CD4-positive, alpha-beta T cell (primary cell): ENCODE data around the gene ARPC5. TPM values are rescaled to one million over a fixed set of nuclear protein-coding genes. Genes with fewer than 3 reads are reported as not detected.

ENCODE experiments used
- ATAC-seq: fragments of 200-7000 bp; cut with Tn5 transposase; one replicate; pipeline ENCODE4 v1.10.0; 2022; ENCODE audit warnings: mild to moderate bottlenecking; ENCODE audit not compliant: poor library complexity
- CTCF ChIA-PET: fragments of 350-600 bp; sonication (Branson Sonifier 250); formaldehyde crosslinking; loops from one replicate; lab custom pipeline; 2021; ENCODE audit warnings: antibody characterized with exemption, inconsistent platforms; lab: Charles Lee
- POLR2A ChIA-PET: fragments of 350-600 bp; sonication (Branson Sonifier 250); formaldehyde crosslinking; loops from one replicate; lab custom pipeline; 2021; ENCODE audit warnings: antibody characterized with exemption, inconsistent platforms; lab: Charles Lee
- DNase-seq, 14 experiments: peaks; one replicate each; pipeline ENCODE4 v3.0.0-alpha.2; 2013 to 2020; ENCODE audit warnings: mixed read lengths in 2 of 14
- H3K27ac ChIP-seq, 2 donors: one replicate each; pipeline versions ENCODE4 v1.5.1 to v1.7.0; 2013; ENCODE audit warnings: low read length in 2 of 2, low read depth in 1 of 2, mild to moderate bottlenecking in 1 of 2
- H3K27me3 ChIP-seq, 2 experiments: 1 replicate in 1 of 2; 2 replicates in 1 of 2; pipeline versions ENCODE4 v1.6.1 to v1.7.0; 2013; ENCODE audit warnings: low read length in 2 of 2, control low read depth in 1 of 2, mild to moderate bottlenecking in 1 of 2, moderate library complexity in 1 of 2; ENCODE audit not compliant: insufficient read depth in 2 of 2, control insufficient read depth in 1 of 2
- H3K36me3 ChIP-seq: one replicate; pipeline ENCODE4 v1.6.1; 2013; ENCODE audit warnings: low read length, control low read depth; ENCODE audit not compliant: insufficient read depth
- H3K4me1 ChIP-seq: one replicate; pipeline ENCODE4 v1.6.1; 2013; ENCODE audit warnings: low read length, control low read depth; ENCODE audit not compliant: insufficient read depth
- H3K4me3 ChIP-seq: one replicate; pipeline ENCODE4 v1.5.1; 2013; ENCODE audit warnings: mild to moderate bottlenecking, low read length, moderate library complexity
- H3K9me3 ChIP-seq, 2 experiments: 1 replicate in 1 of 2; 2 replicates in 1 of 2; pipeline versions ENCODE4 v1.6.1 to v1.7.0; 2013; ENCODE audit warnings: low read length in 2 of 2, mild to moderate bottlenecking in 2 of 2, control low read depth in 1 of 2, moderate library complexity in 1 of 2; ENCODE audit not compliant: control insufficient read depth in 1 of 2, insufficient read depth in 1 of 2
- H3K27ac Mint-ChIP-seq: one replicate; pipeline ENCODE4 v1.8.0; 2020; ENCODE audit warnings: mixed read lengths
- H3K27me3 Mint-ChIP-seq: one replicate; pipeline ENCODE4 v1.8.0; 2021; ENCODE audit warnings: mixed read lengths
- H3K36me3 Mint-ChIP-seq: one replicate; pipeline ENCODE4 v1.8.0; 2021; ENCODE audit warnings: low read depth, mixed read lengths
- H3K4me1 Mint-ChIP-seq: one replicate; pipeline ENCODE4 v1.8.0; 2021; ENCODE audit warnings: low read depth, mixed read lengths
- H3K4me3 Mint-ChIP-seq: one replicate; pipeline ENCODE4 v1.8.0; 2020; ENCODE audit warnings: mild to moderate bottlenecking, mixed read lengths
- H3K9me3 Mint-ChIP-seq: one replicate; pipeline ENCODE4 v1.8.0; 2020; ENCODE audit warnings: mixed read lengths
- intact Hi-C, 2 experiments: fragments of 100-400 bp; cut with DNase I in 1 of 2; cut with micrococcal nuclease in 1 of 2; formaldehyde crosslinking; loops; one replicate each; pipeline versions ENCODE4 v1.15.1 to v1.9.0; 2023 to 2025; cut with DNase I, micrococcal nuclease
- total RNA-seq, 174 experiments: library from RNA in 2 of 174; stranded (reverse) in 2 of 174; gene quantifications; one replicate each; pipeline ENCODE4 v1.2.3 and lab custom pipeline; 2021 to 2026
- TF ChIP-seq, protein P1 (sequence below): fragments of 200-600 bp; IDR thresholded peaks from one replicate; pipeline ENCODE4 v1.8.0; 2022; ENCODE audit warnings: antibody characterized with exemption, mild to moderate bottlenecking

ARPC5 gene
- total RNA-seq, 2 experiments from 2014 or later: 21.4 to 23.0 TPM

DNA sequence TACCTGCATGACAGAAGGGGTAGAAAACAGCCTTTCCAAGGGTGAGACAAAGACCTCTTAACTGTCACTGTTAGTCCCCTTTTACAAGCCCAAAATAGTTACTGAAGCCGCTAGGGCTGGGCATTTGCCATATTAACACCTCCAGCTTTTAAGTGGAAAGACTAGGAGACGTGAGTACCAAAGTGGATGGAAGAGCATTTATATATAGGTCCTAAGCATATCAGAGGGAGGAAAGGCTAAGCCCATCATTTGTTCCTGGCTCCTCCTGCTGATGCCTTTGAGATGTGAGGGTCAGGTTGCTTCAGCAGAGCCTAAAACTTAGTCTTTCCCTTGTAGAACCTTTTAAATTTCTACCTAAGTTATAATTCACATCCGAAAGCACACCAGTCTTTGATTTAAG lies 43.2 kb upstream of the ARPC5 start:
- Mint-ChIP-seq H3K36me3 (no peaks in the 10 kb centered on the region), H3K9me3 (no peaks in the 10 kb centered on the region), H3K4me3 (no peak overlapping the region), H3K27ac (no peak overlapping the region), H3K4me1 (no peaks in the 10 kb centered on the region), H3K27me3 (peaks cover 10% of the 10 kb centered on the region)
- Histone ChIP-seq H3K9me3 (no peaks in the 10 kb centered on the region), H3K36me3 (no peaks in the 10 kb centered on the region), H3K4me1 (no peaks in the 10 kb centered on the region), H3K4me3 (no peak overlapping the region), H3K27me3 (no peaks in the 10 kb centered on the region), H3K27ac (no peak overlapping the region)
- TF ChIP-seq, protein P1, sequence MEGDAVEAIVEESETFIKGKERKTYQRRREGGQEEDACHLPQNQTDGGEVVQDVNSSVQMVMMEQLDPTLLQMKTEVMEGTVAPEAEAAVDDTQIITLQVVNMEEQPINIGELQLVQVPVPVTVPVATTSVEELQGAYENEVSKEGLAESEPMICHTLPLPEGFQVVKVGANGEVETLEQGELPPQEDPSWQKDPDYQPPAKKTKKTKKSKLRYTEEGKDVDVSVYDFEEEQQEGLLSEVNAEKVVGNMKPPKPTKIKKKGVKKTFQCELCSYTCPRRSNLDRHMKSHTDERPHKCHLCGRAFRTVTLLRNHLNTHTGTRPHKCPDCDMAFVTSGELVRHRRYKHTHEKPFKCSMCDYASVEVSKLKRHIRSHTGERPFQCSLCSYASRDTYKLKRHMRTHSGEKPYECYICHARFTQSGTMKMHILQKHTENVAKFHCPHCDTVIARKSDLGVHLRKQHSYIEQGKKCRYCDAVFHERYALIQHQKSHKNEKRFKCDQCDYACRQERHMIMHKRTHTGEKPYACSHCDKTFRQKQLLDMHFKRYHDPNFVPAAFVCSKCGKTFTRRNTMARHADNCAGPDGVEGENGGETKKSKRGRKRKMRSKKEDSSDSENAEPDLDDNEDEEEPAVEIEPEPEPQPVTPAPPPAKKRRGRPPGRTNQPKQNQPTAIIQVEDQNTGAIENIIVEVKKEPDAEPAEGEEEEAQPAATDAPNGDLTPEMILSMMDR: no peak
- ATAC-seq (no peak), DNase-seq (no peak)
- ChIA-PET CTCF (no interaction called here), POLR2A (no interaction called here)
- intact Hi-C loops: no loop called here

DNA sequence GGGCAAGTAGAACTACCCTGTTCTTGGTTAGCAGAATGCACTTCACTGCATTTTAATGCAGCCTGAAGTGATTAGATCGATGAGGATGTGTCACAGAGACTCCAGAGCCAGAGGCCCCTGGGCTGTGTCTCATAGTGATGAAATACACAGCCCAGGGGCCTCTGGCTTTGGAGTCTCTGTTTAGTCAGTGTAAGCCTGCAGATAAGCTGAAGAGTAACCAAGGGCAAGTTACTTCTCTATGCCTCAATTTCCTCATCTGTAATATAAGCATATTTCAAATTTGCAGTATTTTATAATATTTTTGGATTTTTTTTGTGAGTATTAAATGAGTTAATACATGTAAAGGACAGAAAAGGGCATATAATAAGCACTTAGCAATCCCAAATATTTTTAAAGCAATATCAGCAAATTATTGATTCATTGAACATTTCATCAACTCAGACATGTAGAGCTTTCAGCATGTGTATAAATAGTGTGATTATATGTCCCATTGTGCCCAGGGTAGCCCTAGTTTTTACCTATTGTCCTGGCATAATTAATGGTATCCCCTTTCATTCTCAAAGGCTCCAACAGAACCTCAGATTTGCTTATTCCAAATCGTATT lies 41.1 kb upstream of the ARPC5 start:
- ATAC-seq: no peak
- no peaks in the 10 kb centered on the region for H3K4me1 ChIP-seq
- intact Hi-C loops: no loop called here
- Mint-ChIP-seq H3K27ac (no peak overlapping the region), H3K27me3 (peaks cover 10% of the 10 kb centered on the region), H3K4me3 (no peak overlapping the region), H3K4me1 (no peaks in the 10 kb centered on the region), H3K36me3 (peaks cover 4% of the 10 kb centered on the region), H3K9me3 (no peaks in the 10 kb centered on the region)
- no peaks in the 10 kb centered on the region for H3K27me3 ChIP-seq
- H3K9me3 ChIP-seq: peaks cover 0 to under 1% of the 10 kb centered on the region in 2 experiments
- no peak overlapping the region for H3K4me3 ChIP-seq
- H3K36me3 ChIP-seq: no peaks in the 10 kb centered on the region
- POLR2A ChIA-PET: no interaction called here
- H3K27ac ChIP-seq: no peak overlapping the region
- CTCF ChIA-PET: interaction anchor here (1.2 kb wide), 1 partner anchor 8 kb away, joined by 3 read pairs; no protein-coding TSS in a partner anchor
- TF ChIP-seq, protein P1: no peak
- DNase-seq: no peak

DNA sequence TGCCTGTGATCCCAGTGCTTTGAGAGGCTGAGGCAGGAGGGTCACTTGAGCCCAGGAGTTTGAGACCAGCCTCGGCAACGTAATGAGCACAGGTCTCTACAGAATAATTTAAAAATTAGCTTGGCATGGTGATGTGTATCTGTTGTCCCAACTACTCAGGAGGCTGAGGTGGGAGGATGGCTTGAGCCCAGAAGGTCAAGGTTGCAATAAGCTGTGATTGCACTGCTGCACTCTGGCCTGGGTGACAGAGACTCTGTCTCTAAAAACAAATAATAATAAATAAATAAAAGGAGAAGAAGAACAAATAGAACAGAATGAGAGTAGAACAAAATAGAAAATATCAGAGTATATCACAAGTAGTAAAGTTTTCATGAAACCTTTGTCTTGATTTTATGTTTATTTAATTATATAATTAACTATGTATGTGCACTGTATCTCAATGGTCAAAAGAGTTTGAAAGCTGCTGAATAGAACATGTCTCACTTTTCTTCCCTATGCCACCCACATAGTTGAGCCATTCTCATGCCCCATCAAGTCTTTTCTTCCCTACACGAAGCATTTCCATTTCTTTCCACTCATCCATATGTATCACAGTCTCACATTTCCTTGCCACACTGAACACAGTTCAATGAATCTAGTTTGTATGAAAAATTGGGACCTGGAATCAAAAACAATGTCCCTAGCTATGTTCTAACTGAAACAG lies 40.5 kb upstream of the ARPC5 start:
- TF ChIP-seq, protein P1: no peak
- peaks cover 4% of the 10 kb centered on the region for H3K36me3 Mint-ChIP-seq
- no peak overlapping the region for H3K4me3 ChIP-seq
- POLR2A ChIA-PET: no interaction called here
- no peaks in the 10 kb centered on the region for H3K4me1 Mint-ChIP-seq
- peaks cover 0 to 6% of the 10 kb centered on the region in 2 experiments for H3K9me3 ChIP-seq
- H3K4me1 ChIP-seq: no peaks in the 10 kb centered on the region
- H3K36me3 ChIP-seq: no peaks in the 10 kb centered on the region
- CTCF ChIA-PET: interaction anchor here (1.2 kb wide), 1 partner anchor 9 kb away, joined by 3 read pairs; no protein-coding TSS in a partner anchor
- no peak overlapping the region for H3K4me3 Mint-ChIP-seq
- H3K27ac Mint-ChIP-seq: no peak overlapping the region
- no peak overlapping the region for H3K27ac ChIP-seq
- no peaks in the 10 kb centered on the region for H3K27me3 ChIP-seq
- intact Hi-C loops: no loop called here
- ATAC-seq: no peak
- H3K27me3 Mint-ChIP-seq: peaks cover 10% of the 10 kb centered on the region
- no peaks in the 10 kb centered on the region for H3K9me3 Mint-ChIP-seq
- no peak for DNase-seq
